Ovary (tissue), 9 donors: ENCODE data around the gene GRK2. TPM values are rescaled to one million over a fixed set of nuclear protein-coding genes. Genes with fewer than 3 reads are reported as not detected.
A peak's percentile ranks its signal among the peaks of the same experiment; 100 is the strongest.

Experiments
- DNase-seq, 5 donors: peaks; one replicate each; pipeline ENCODE4 v3.0.0-alpha.2; 2019 to 2020
- H3K27ac ChIP-seq, 2 donors: fragments of 200-600 bp; one replicate each; pipeline versions ENCODE4 v1.5.1 to v1.8.0; 2019 to 2022
- H3K27me3 ChIP-seq: fragments of 200-600 bp; one replicate; pipeline ENCODE4 v1.8.0; 2022
- H3K36me3 ChIP-seq: fragments of 200-600 bp; sonication (generic); one replicate; pipeline ENCODE4 v1.5.1; 2019
- H3K4me1 ChIP-seq: one replicate; pipeline ENCODE4 v1.8.1; 2013; ENCODE audit warnings: mild to moderate bottlenecking, moderate library complexity; ENCODE audit not compliant: insufficient read depth
- H3K4me3 ChIP-seq: fragments of 200-600 bp; sonication (generic); one replicate; pipeline ENCODE4 v1.5.1; 2017
- H3K9me3 ChIP-seq, 2 donors: fragments of 200-600 bp in 1 of 2; sonication (generic) in 1 of 2; one replicate each; pipeline versions ENCODE4 v1.5.1 to v1.8.1; 2013 to 2019; ENCODE audit warnings: mild to moderate bottlenecking in 1 of 2, moderate library complexity in 1 of 2
- CTCF ChIP-seq, 3 donors: fragments of 450-650 bp in 2 of 3; fragments of 200-600 bp in 1 of 3; IDR thresholded peaks; one replicate each; pipeline versions ENCODE4 v1.5.1 to v1.8.0; 2016 to 2022; ENCODE audit warnings: antibody characterized with exemption in 3 of 3, mild to moderate bottlenecking in 1 of 3
- EP300 ChIP-seq: sonication (generic); formaldehyde crosslinking; IDR thresholded peaks from one replicate; pipeline ENCODE4 v1.6.1; 2017; ENCODE audit warnings: antibody characterized with exemption
- POLR2A ChIP-seq: fragments of 450-650 bp; IDR thresholded peaks from one replicate; pipeline ENCODE4 v1.6.1; 2017; ENCODE audit warnings: antibody characterized with exemption, mild to moderate bottlenecking, moderate library complexity
- WGBS, 3 donors: extraction: QIAGEN DNeasy Blood & Tissue Kit in 1 of 3; methylation state at CpG; one replicate each; pipeline versions ENCODE4 v1.1.5 to v1.1.7; 2013 to 2017; 5-methylcytosine and 5-hydroxymethylcytosine counted together
- intact Hi-C, 4 donors: fragments of 100-400 bp; cut with DNase I; formaldehyde crosslinking; loops; one replicate each; pipeline versions ENCODE4 v1.11.0 to v1.15.1; 2022 to 2023
- polyA plus RNA-seq, 2 donors: library from polyadenylated mRNA; stranded (reverse); fragments of 200-250 nt in 1 of 2; fragments of 350-450 nt in 1 of 2; fragmentation: Illumina TruSeq in 1 of 2; extraction: RNeasy Lipid Tissue Mini Kit (QIAGEN cat#74804) in 1 of 2; gene quantifications; one replicate each; pipeline ENCODE4 v1.2.3, GENCODE V29; 2013 to 2014
- total RNA-seq, 7 donors: library from RNA; depleted of rRNA in 2 of 7; stranded (reverse); fragments of >200 nt in 2 of 7; fragmentation: NEBNext Ultra II Directional in 3 of 7; extraction: Animal tissue kit (Norgen Biotek cat#: 25700) in 3 of 7; gene quantifications; one replicate each; pipeline versions ENCODE4 v1.1.0 to v1.2.4, GENCODE V29; 2016 to 2023
- donor health status: DM: no; HTN: no; CAD: no; lungs with moderate emphysema.
- donor health status: DM: no; HTN: no; CAD: no.
- donor health status: Bipolar disorder and iron deficiency.
- donor health status: DM: yes; HTN: yes; CAD: no.
- donor health status: DM: no; HTN: no; CAD: no.
- donor health status: DM: yes; HTN: yes; CAD: no.

The GRK2 gene
- total and polyA plus RNA-seq, 9 donors, result 21.5 to 58.1 (median 40.5) TPM

GRCh38 chr11:67284811-67285540 lies 18.7 kb downstream of the GRK2 start:
- Histone ChIP-seq H3K27ac (no peak overlapping the region), H3K4me3 (no peak overlapping the region), H3K27me3 (no peaks in the 10 kb centered on the region), H3K36me3 (no peaks in the 10 kb centered on the region), H3K4me1 (peaks cover 7% of the 10 kb centered on the region), H3K9me3 (no peaks in the 10 kb centered on the region)
- WGBS, 3 donors, result 86 to 90% (median 88%) methylated on average over 45 of the region's 45 CpGs
- intact Hi-C loops, result no loop called here
- DNase-seq, result peak in 2 of 5 donors; percentile 35 to 37
- TF ChIP-seq POLR2A (no peak), EP300 (no peak), CTCF (IDR thresholded peaks at IDR 0.05) (no peak)

- peaks cover 7% of the 10 kb centered on the region for H3K4me1 ChIP-seq
- WGBS, 3 donors, result 88 to 89% (median 89%) methylated on average over 39 of the region's 39 CpGs
- no peaks in the 10 kb centered on the region for H3K36me3 ChIP-seq
Observed at GRCh38 chr11:67285541-67286498, 19.5 kb downstream of the GRK2 start.

GRCh38 chr11:67286621-67287333 lies 20.5 kb downstream of the GRK2 start:
- no peaks in the 10 kb centered on the region for H3K27me3 ChIP-seq
- 75 to 81% (median 80%) methylated on average over 8 of the region's 8 CpGs for WGBS, 3 donors
- DNase-seq, result peak in 2 of 5 donors; percentile 34 to 37
- intact Hi-C loops, result no loop called here
- no peak overlapping the region for H3K4me3 ChIP-seq
- H3K27ac ChIP-seq, result peak overlapping the region; percentile 1 to 96
- H3K9me3 ChIP-seq, result no peaks in the 10 kb centered on the region
- TF ChIP-seq CTCF (IDR thresholded peaks at IDR 0.05) (no peak), POLR2A (no peak), EP300 (no peak)
- peaks cover 7% of the 10 kb centered on the region for H3K4me1 ChIP-seq
- H3K36me3 ChIP-seq, result no peaks in the 10 kb centered on the region

More at GRCh38 chr11:67285541-67286498, 19.5 kb downstream of the GRK2 start:
- Histone ChIP-seq H3K9me3 (no peaks in the 10 kb centered on the region), H3K4me3 (no peak overlapping the region), H3K27ac (peak overlapping the region in 1 of 2 donors; percentile 1), H3K27me3 (no peaks in the 10 kb centered on the region)
- peak in 2 of 5 donors; percentile 36 to 44 for DNase-seq
- TF ChIP-seq CTCF (IDR thresholded peaks at IDR 0.05) (no peak), EP300 (no peak), POLR2A (no peak)
- intact Hi-C loops, result no loop called here
